Thyroid gland (tissue), 4 donors: ENCODE measurements around the gene LRRC4C.

Source experiments
- CTCF ChIP-seq, 6 experiments: fragments of 200-600 bp in 3 of 6; fragments of 450-650 bp in 3 of 6; sonication (generic) in 3 of 6; IDR thresholded peaks; one replicate each; pipeline ENCODE4 v1.5.1; 2016 to 2019; ENCODE audit warnings: antibody characterized with exemption in 6 of 6, mild to moderate bottlenecking in 2 of 6, inconsistent platforms in 1 of 6, moderate library complexity in 1 of 6
- POLR2A ChIP-seq, 2 donors: fragments of 450-650 bp; IDR thresholded peaks; one replicate each; pipeline ENCODE4 v1.6.1; 2017; ENCODE audit warnings: antibody characterized with exemption in 2 of 2, mild to moderate bottlenecking in 2 of 2, moderate library complexity in 1 of 2

GRCh38 chr11:41010361-41011050 lies 448.9 kb downstream of the LRRC4C start:
- no peak for TF ChIP-seq CTCF (IDR thresholded peaks at IDR 0.05)
- no peak for TF ChIP-seq POLR2A (IDR thresholded peaks at IDR 0.05)
